PC-3 (cell line): ENCODE results near the gene OR5D18.

ENCODE experiments used
- CTCF ChIP-seq: fragments of 300-600 bp; sonication (generic); conservative IDR thresholded peaks from 2 replicates; pipeline ENCODE4 v1.5.1; 2017; ENCODE audit warnings: antibody characterized with exemption, low read depth, mild to moderate bottlenecking, low read length
- EZH2 ChIP-seq: fragments of 300-600 bp; sonication (generic); IDR thresholded peaks from one replicate; pipeline ENCODE4 v1.6.1; 2017; ENCODE audit warnings: antibody characterized with exemption, mild to moderate bottlenecking, low read length; ENCODE audit not compliant: unreplicated experiment
- EZH2phosphoT487 ChIP-seq: fragments of 300-600 bp; sonication (generic); IDR thresholded peaks from 2 replicates; pipeline ENCODE4 v1.6.1; 2018; ENCODE audit warnings: mild to moderate bottlenecking, antibody characterized with exemption, low read length, borderline replicate concordance

GRCh38 chr11:55806248-55806647 lies 13.2 kb upstream of the OR5D18 start:
- TF ChIP-seq CTCF = no peak
- TF ChIP-seq EZH2 = no peak
- TF ChIP-seq EZH2phosphoT487 = no peak
